H9 (cell line): ENCODE data around the gene PREX1. TPM values are rescaled to one million over a fixed set of nuclear protein-coding genes. Genes with fewer than 3 reads are reported as not detected.

Experiments
- DNase-seq: peaks from one replicate; pipeline ENCODE4 v3.0.0-alpha.2; 2017
- H2AFZ ChIP-seq: one replicate; pipeline ENCODE4 v1.6.1; 2013; ENCODE audit warnings: mild to moderate bottlenecking, low read length, control low read depth, moderate library complexity
- H2AK5ac ChIP-seq: 2 replicates; pipeline ENCODE4 v1.6.1; 2013; ENCODE audit warnings: low read length, control low read depth, mixed read lengths; ENCODE audit not compliant: insufficient read length
- H2BK120ac ChIP-seq: one replicate; pipeline ENCODE4 v1.6.1; 2013; ENCODE audit warnings: low read depth, mild to moderate bottlenecking, low read length, control low read depth, inconsistent platforms; ENCODE audit not compliant: poor library complexity, severe bottlenecking
- H2BK12ac ChIP-seq: 2 replicates; pipeline ENCODE4 v1.6.1; 2013; ENCODE audit warnings: low read length, control low read depth, mixed read lengths, low read depth; ENCODE audit not compliant: insufficient read length
- H2BK15ac ChIP-seq: 2 replicates; pipeline ENCODE4 v1.6.1; 2013; ENCODE audit warnings: low read depth, low read length, control low read depth
- H2BK20ac ChIP-seq: one replicate; pipeline ENCODE4 v1.6.1; 2013; ENCODE audit warnings: low read depth, mild to moderate bottlenecking, low read length, control low read depth, inconsistent platforms; ENCODE audit not compliant: poor library complexity, severe bottlenecking
- H2BK5ac ChIP-seq: 2 replicates; pipeline ENCODE4 v1.6.1; 2013; ENCODE audit warnings: low read length, control low read depth, mixed read lengths; ENCODE audit not compliant: insufficient read length
- H3K14ac ChIP-seq: 2 replicates; pipeline ENCODE4 v1.6.1; 2013; ENCODE audit warnings: low read length, control low read depth; ENCODE audit not compliant: insufficient read depth
- H3K18ac ChIP-seq: 2 replicates; pipeline ENCODE4 v1.6.1; 2013; ENCODE audit warnings: low read depth, mild to moderate bottlenecking, mixed read lengths, low read length, control low read depth; ENCODE audit not compliant: insufficient read length
- H3K23ac ChIP-seq: 2 replicates; pipeline ENCODE4 v1.6.1; 2013; ENCODE audit warnings: low read length, control low read depth, mixed read lengths, low read depth; ENCODE audit not compliant: insufficient read length
- H3K23me2 ChIP-seq: 2 replicates; pipeline ENCODE4 v1.6.1; 2013; ENCODE audit warnings: low read depth, mild to moderate bottlenecking, mixed read lengths, low read length, control low read depth; ENCODE audit not compliant: insufficient read length, poor library complexity, severe bottlenecking
- H3K27ac ChIP-seq: 2 replicates; pipeline ENCODE4 v1.5.1; 2013; ENCODE audit warnings: low read length, control low read depth, mixed read lengths, low read depth; ENCODE audit not compliant: insufficient read length
- H3K27me3 ChIP-seq: 2 replicates; pipeline ENCODE4 v1.6.1; 2013; ENCODE audit warnings: low read length, control low read depth, inconsistent platforms; ENCODE audit not compliant: insufficient read depth
- H3K4ac ChIP-seq: 2 replicates; pipeline ENCODE4 v1.6.1; 2013; ENCODE audit warnings: low read depth, mild to moderate bottlenecking, control low read depth, inconsistent platforms, low read length, moderate library complexity
- H3K4me1 ChIP-seq: 2 replicates; pipeline ENCODE4 v1.6.1; 2013; ENCODE audit warnings: low read length, control low read depth, inconsistent platforms; ENCODE audit not compliant: insufficient read depth
- H3K4me2 ChIP-seq: 2 replicates; pipeline ENCODE4 v1.6.1; 2013; ENCODE audit warnings: low read length, control low read depth, mixed read lengths; ENCODE audit not compliant: insufficient read length, insufficient read depth
- H3K56ac ChIP-seq: 2 replicates; pipeline ENCODE4 v1.6.1; 2013; ENCODE audit warnings: low read depth, mild to moderate bottlenecking, mixed read lengths, low read length, control low read depth; ENCODE audit not compliant: insufficient read length
- H3K79me1 ChIP-seq: 2 replicates; pipeline ENCODE4 v1.6.1; 2013; ENCODE audit warnings: low read depth, mild to moderate bottlenecking, moderate library complexity, low read length, control low read depth, inconsistent platforms; ENCODE audit not compliant: insufficient read depth, poor library complexity, severe bottlenecking
- H3K79me2 ChIP-seq: 2 replicates; pipeline ENCODE4 v1.6.1; 2013; ENCODE audit warnings: low read length, control low read depth, inconsistent platforms; ENCODE audit not compliant: insufficient read depth
- H3K9ac ChIP-seq: 2 replicates; pipeline ENCODE4 v1.6.1; 2013; ENCODE audit warnings: low read length, control low read depth, mixed read lengths; ENCODE audit not compliant: insufficient read length; ENCODE audit errors: extremely low read depth
- H3K9me3 ChIP-seq: one replicate; pipeline ENCODE4 v1.6.1; 2013; ENCODE audit warnings: low read depth, low read length, inconsistent platforms; ENCODE audit not compliant: control insufficient read depth
- H3T11ph ChIP-seq: one replicate; pipeline ENCODE4 v1.6.1; 2013; ENCODE audit warnings: mild to moderate bottlenecking, low read length, control low read depth, inconsistent platforms
- H4K20me1 ChIP-seq: one replicate; pipeline ENCODE4 v1.6.1; 2013; ENCODE audit not compliant: control insufficient read depth, insufficient read length, insufficient read depth
- H4K5ac ChIP-seq: 2 replicates; pipeline ENCODE4 v1.6.1; 2013; ENCODE audit warnings: low read depth, mild to moderate bottlenecking, mixed read lengths, low read length, control low read depth; ENCODE audit not compliant: insufficient read length
- H4K8ac ChIP-seq: replicated peaks from 2 replicates; pipeline ENCODE4 v1.6.1; 2013; ENCODE audit warnings: low read length, control low read depth, mixed read lengths, low read depth; ENCODE audit not compliant: insufficient read length
- H4K91ac ChIP-seq: 2 replicates; pipeline ENCODE4 v1.6.1; 2013; ENCODE audit warnings: low read depth, mild to moderate bottlenecking, moderate library complexity, mixed read lengths, low read length, control low read depth; ENCODE audit not compliant: insufficient read length
- H3K27ac Mint-ChIP-seq, 3 experiments: 2 replicates in 2 of 3; 3 replicates in 1 of 3; pipeline ENCODE4 v1.8.0; 2020 to 2021; ENCODE audit warnings: mixed read lengths in 3 of 3, mild to moderate bottlenecking in 1 of 3, moderate library complexity in 1 of 3
- H3K27me3 Mint-ChIP-seq: 2 replicates; pipeline ENCODE4 v1.8.0; 2021; ENCODE audit warnings: low read depth, mild to moderate bottlenecking, moderate library complexity, mixed read lengths
- H3K36me3 Mint-ChIP-seq, 3 experiments: 2 replicates in 2 of 3; 3 replicates in 1 of 3; pipeline ENCODE4 v1.8.0; 2020 to 2021; ENCODE audit warnings: low read depth in 3 of 3, mixed read lengths in 3 of 3; ENCODE audit not compliant: insufficient read depth in 1 of 3
- H3K4me1 Mint-ChIP-seq, 2 experiments: 2 replicates each; pipeline ENCODE4 v1.8.0; 2020; ENCODE audit warnings: mixed read lengths in 2 of 2
- H3K4me3 Mint-ChIP-seq, 2 experiments: 2 replicates in 1 of 2; 3 replicates in 1 of 2; pipeline ENCODE4 v1.8.0; 2020 to 2021; ENCODE audit warnings: mild to moderate bottlenecking in 2 of 2, mixed read lengths in 2 of 2, moderate library complexity in 1 of 2
- H3K9me3 Mint-ChIP-seq, 2 experiments: 2 replicates in 1 of 2; 3 replicates in 1 of 2; pipeline ENCODE4 v1.8.0; 2020; ENCODE audit warnings: mild to moderate bottlenecking in 2 of 2, mixed read lengths in 2 of 2, moderate library complexity in 1 of 2
- WGBS: extraction: QIAGEN DNeasy Blood & Tissue Kit; methylation state at CpG from one replicate; pipeline ENCODE4 v1.1.7; 2013; ENCODE audit warnings: missing lambda C conversion rate, low lambda C conversion rate, mixed read lengths; ENCODE audit not compliant: insufficient read length; ENCODE audit errors: extremely low coverage; 5-methylcytosine and 5-hydroxymethylcytosine counted together
- total RNA-seq: library from RNA; stranded (reverse); gene quantifications from 2 replicates; pipeline ENCODE4 v1.2.1, GENCODE V29; 2021
- TF ChIP-seq, protein P1 (sequence below): fragments of 200-600 bp; sonication (generic); conservative IDR thresholded peaks from 3 replicates; pipeline ENCODE4 v1.8.0; 2021; ENCODE audit warnings: antibody characterized with exemption, mild to moderate bottlenecking

Gene PREX1
- total RNA-seq, 1 experiment from 2014 or later: 6.6 TPM

DNA sequence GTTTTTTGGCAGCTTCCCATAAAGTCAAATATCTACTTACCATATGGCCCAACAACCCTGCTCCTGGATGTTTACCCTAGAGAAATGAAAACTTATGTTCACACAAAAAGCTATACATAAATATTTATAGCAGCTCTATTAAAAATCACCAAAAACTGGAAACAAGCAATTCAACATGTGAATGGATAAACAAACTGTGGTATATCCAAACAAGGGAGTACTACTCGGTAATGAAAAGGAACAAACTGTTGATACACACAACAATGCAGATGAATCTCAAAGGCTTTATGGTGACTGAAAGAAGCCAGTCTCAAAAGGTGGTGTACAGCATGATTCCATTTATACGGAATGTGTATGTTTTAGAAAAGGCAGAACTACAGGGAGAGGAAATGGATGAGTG lies 48.4 kb downstream of the PREX1 start:
- Mint-ChIP-seq H3K27ac (no peak overlapping the region), H3K27me3 (peaks cover 3% of the 10 kb centered on the region; the same call in 1 of the 2 replicates), H3K9me3 (peaks cover 24 to 31% of the 10 kb centered on the region in 2 experiments), H3K36me3 (peaks cover 4 to 24% (median 11%) of the 10 kb centered on the region in 3 experiments; a peak in 6 of 7 replicates), H3K4me3 (no peak overlapping the region), H3K4me1 (peaks cover 0 to 3% of the 10 kb centered on the region in 2 experiments; a peak in 1 of 4 replicates)
- Histone ChIP-seq H3K79me1 (no peaks in the 10 kb centered on the region), H3K79me2 (no peaks in the 10 kb centered on the region), H3K56ac (no peak overlapping the region), H4K5ac (no peak overlapping the region), H3K23me2 (no peaks in the 10 kb centered on the region), H3K18ac (no peak overlapping the region), H3K4me2 (no peak overlapping the region), H2BK120ac (no peak overlapping the region), H2BK15ac (no peak overlapping the region), H3K14ac (no peak overlapping the region), H4K8ac (no peak overlapping the region), H2BK5ac (no peak overlapping the region), H3K9me3 (no peaks in the 10 kb centered on the region), H3T11ph (no peak overlapping the region), H2AFZ (no peak overlapping the region), H3K23ac (no peak overlapping the region), H3K9ac (no peak overlapping the region), H4K91ac (no peak overlapping the region), H3K27me3 (no peaks in the 10 kb centered on the region), H3K4ac (no peak overlapping the region), H3K27ac (no peak overlapping the region), H2BK20ac (no peak overlapping the region), H2AK5ac (no peak overlapping the region), H3K4me1 (no peaks in the 10 kb centered on the region), H4K20me1 (no peaks in the 10 kb centered on the region), H2BK12ac (no peak overlapping the region)
- no CpG with 5 or more reads among the region's 2 CpGs for WGBS
- DNase-seq: no peak
- TF ChIP-seq, protein P1, sequence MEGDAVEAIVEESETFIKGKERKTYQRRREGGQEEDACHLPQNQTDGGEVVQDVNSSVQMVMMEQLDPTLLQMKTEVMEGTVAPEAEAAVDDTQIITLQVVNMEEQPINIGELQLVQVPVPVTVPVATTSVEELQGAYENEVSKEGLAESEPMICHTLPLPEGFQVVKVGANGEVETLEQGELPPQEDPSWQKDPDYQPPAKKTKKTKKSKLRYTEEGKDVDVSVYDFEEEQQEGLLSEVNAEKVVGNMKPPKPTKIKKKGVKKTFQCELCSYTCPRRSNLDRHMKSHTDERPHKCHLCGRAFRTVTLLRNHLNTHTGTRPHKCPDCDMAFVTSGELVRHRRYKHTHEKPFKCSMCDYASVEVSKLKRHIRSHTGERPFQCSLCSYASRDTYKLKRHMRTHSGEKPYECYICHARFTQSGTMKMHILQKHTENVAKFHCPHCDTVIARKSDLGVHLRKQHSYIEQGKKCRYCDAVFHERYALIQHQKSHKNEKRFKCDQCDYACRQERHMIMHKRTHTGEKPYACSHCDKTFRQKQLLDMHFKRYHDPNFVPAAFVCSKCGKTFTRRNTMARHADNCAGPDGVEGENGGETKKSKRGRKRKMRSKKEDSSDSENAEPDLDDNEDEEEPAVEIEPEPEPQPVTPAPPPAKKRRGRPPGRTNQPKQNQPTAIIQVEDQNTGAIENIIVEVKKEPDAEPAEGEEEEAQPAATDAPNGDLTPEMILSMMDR: no peak
